NCI-H526 treated with DMSO at 0.1 percent for 48 hours (cell line): ENCODE results near the gene ZNF184.
A peak's percentile ranks its signal among the peaks of the same experiment; 100 is the strongest.

Experiments used
- DNase-seq: peaks from one replicate; lab custom pipeline; 2025; lab: John Stamatoyannopoulos, UW

ZNF184 gene

GRCh38 chr6:27472617-27473400 is at the start of gene ZNF184:
Gene ZNF184 (minus strand): TSS chr6:27473105. CDS start chr6:27472294, 811 bp downstream.
- DNase-seq = peak; percentile 96

GRCh38 chr6:27518881-27519795 is 46.2 kb upstream of the ZNF184 start:
- DNase-seq = peak; percentile 72

GRCh38 chr6:27517928-27518787 is 45.3 kb upstream of the ZNF184 start:
- DNase-seq = peak; percentile 19

- DNase-seq = no peak
Measured at GRCh38 chr6:27517238-27517637, 44.3 kb upstream of the ZNF184 start.

- no peak for DNase-seq
Measured at GRCh38 chr6:27514906-27515495, 42.1 kb upstream of the ZNF184 start.

GRCh38 chr6:27512525-27512924 is 39.6 kb upstream of the ZNF184 start:
- DNase-seq = no peak

- DNase-seq = no peak
Measured at GRCh38 chr6:27507041-27507956, 34.4 kb upstream of the ZNF184 start.

- DNase-seq = peak; percentile 59
Measured at GRCh38 chr6:27505209-27506027, 32.5 kb upstream of the ZNF184 start.

GRCh38 chr6:27503436-27504030 is 30.6 kb upstream of the ZNF184 start:
- DNase-seq = peak; percentile 37

- peak; percentile 59 for DNase-seq
Measured at GRCh38 chr6:27502508-27503435, 29.9 kb upstream of the ZNF184 start.

GRCh38 chr6:27501187-27501586 is 28.3 kb upstream of the ZNF184 start:
- DNase-seq = no peak

GRCh38 chr6:27500177-27500576 is 27.3 kb upstream of the ZNF184 start:
- DNase-seq = no peak

- no peak for DNase-seq
Measured at GRCh38 chr6:27495386-27496135, 22.7 kb upstream of the ZNF184 start.

GRCh38 chr6:27494987-27495385 is 22.1 kb upstream of the ZNF184 start:
- DNase-seq = no peak

- DNase-seq = no peak
Measured at GRCh38 chr6:27494103-27494502, 21.2 kb upstream of the ZNF184 start.

- no peak for DNase-seq
Measured at GRCh38 chr6:27492631-27493190, 19.8 kb upstream of the ZNF184 start.
